Neuronal stem cell (in vitro differentiated cells): ENCODE results near the gene PDGFRA.

Source experiments
- DNase-seq: peaks from one replicate; pipeline ENCODE4 v3.0.0-alpha.2; 2013; ENCODE audit warnings: low spot score
- H2AFZ ChIP-seq: one replicate; pipeline ENCODE4 v1.6.1; 2013; ENCODE audit warnings: mild to moderate bottlenecking, low read length, inconsistent platforms
- H2AK5ac ChIP-seq: 2 replicates; pipeline ENCODE4 v1.6.1; 2013; ENCODE audit warnings: low read depth, mild to moderate bottlenecking, inconsistent platforms, low read length, moderate library complexity, mixed read lengths
- H2BK120ac ChIP-seq: 2 replicates; pipeline ENCODE4 v1.6.1; 2013; ENCODE audit warnings: low read depth, mild to moderate bottlenecking, inconsistent platforms, low read length, moderate library complexity, mixed read lengths
- H2BK12ac ChIP-seq: one replicate; pipeline ENCODE4 v1.6.1; 2013; ENCODE audit warnings: low read length, inconsistent platforms
- H2BK15ac ChIP-seq: 2 replicates; pipeline ENCODE4 v1.6.1; 2013; ENCODE audit warnings: mild to moderate bottlenecking, low read length, inconsistent platforms, mixed read lengths
- H2BK5ac ChIP-seq: one replicate; pipeline ENCODE4 v1.6.1; 2013; ENCODE audit warnings: inconsistent platforms, mild to moderate bottlenecking, low read length, moderate library complexity
- H3K14ac ChIP-seq: one replicate; pipeline ENCODE4 v1.6.1; 2013; ENCODE audit warnings: low read length, inconsistent platforms
- H3K18ac ChIP-seq: 2 replicates; pipeline ENCODE4 v1.6.1; 2013; ENCODE audit warnings: low read length, inconsistent platforms
- H3K23ac ChIP-seq: 2 replicates; pipeline ENCODE4 v1.6.1; 2013; ENCODE audit warnings: low read depth, mild to moderate bottlenecking, mixed read lengths, low read length, inconsistent platforms; ENCODE audit not compliant: poor library complexity
- H3K27ac ChIP-seq: replicated peaks from 3 replicates; pipeline ENCODE4 v1.5.1; 2013; ENCODE audit warnings: low read length, inconsistent platforms
- H3K27me3 ChIP-seq, 3 experiments: 2 replicates each; pipeline ENCODE4 v1.6.1; 2013; ENCODE audit warnings: low read length in 3 of 3, mild to moderate bottlenecking in 2 of 3, inconsistent platforms in 1 of 3, low read depth in 1 of 3, mixed read lengths in 1 of 3, moderate library complexity in 1 of 3; ENCODE audit not compliant: control insufficient read depth in 3 of 3, insufficient read depth in 3 of 3
- H3K36me3 ChIP-seq, 2 donors: replicated peaks in 1 of 2; 2 replicates each; pipeline ENCODE4 v1.6.1; 2013; ENCODE audit warnings: low read length in 2 of 2; ENCODE audit not compliant: control insufficient read depth in 2 of 2, insufficient read depth in 2 of 2
- H3K4ac ChIP-seq: 2 replicates; pipeline ENCODE4 v1.6.1; 2013; ENCODE audit warnings: inconsistent platforms, mild to moderate bottlenecking, low read length, moderate library complexity
- H3K4me1 ChIP-seq, 2 donors: 1 replicate in 1 of 2; 2 replicates in 1 of 2; pipeline ENCODE4 v1.6.1; 2013; ENCODE audit warnings: low read length in 2 of 2, low read depth in 1 of 2; ENCODE audit not compliant: control insufficient read depth in 2 of 2, insufficient read depth in 1 of 2
- H3K4me2 ChIP-seq: one replicate; pipeline ENCODE4 v1.6.1; 2013; ENCODE audit warnings: mild to moderate bottlenecking, low read length, inconsistent platforms; ENCODE audit not compliant: insufficient read depth, poor library complexity, severe bottlenecking
- H3K4me3 ChIP-seq, 2 donors: 2 replicates each; pipeline ENCODE4 v1.5.1; 2013; ENCODE audit warnings: low read length in 2 of 2, mild to moderate bottlenecking in 2 of 2, inconsistent platforms in 1 of 2, moderate library complexity in 1 of 2
- H3K79me1 ChIP-seq: one replicate; pipeline ENCODE4 v1.6.1; 2013; ENCODE audit warnings: low read depth, mild to moderate bottlenecking, inconsistent platforms, low read length, moderate library complexity
- H3K9ac ChIP-seq: one replicate; pipeline ENCODE4 v1.6.1; 2013; ENCODE audit warnings: mild to moderate bottlenecking, low read depth, low read length, inconsistent platforms; ENCODE audit not compliant: poor library complexity
- H3K9me3 ChIP-seq, 2 donors: replicated peaks in 1 of 2; 2 replicates each; pipeline versions ENCODE3 to v1.6.1; 2013; ENCODE audit warnings: low read length in 2 of 2, mild to moderate bottlenecking in 2 of 2, inconsistent platforms in 1 of 2, low read depth in 1 of 2, mixed read lengths in 1 of 2, moderate library complexity in 1 of 2; ENCODE audit not compliant: control insufficient read depth in 2 of 2, insufficient read depth in 1 of 2
- H4K8ac ChIP-seq: one replicate; pipeline ENCODE4 v1.6.1; 2013; ENCODE audit warnings: low read depth, mild to moderate bottlenecking, inconsistent platforms, low read length, moderate library complexity
- H4K91ac ChIP-seq: one replicate; pipeline ENCODE4 v1.6.1; 2013; ENCODE audit warnings: low read length, low read depth, mild to moderate bottlenecking, inconsistent platforms; ENCODE audit not compliant: poor library complexity
- WGBS, 2 donors: extraction: QIAGEN DNeasy Blood & Tissue Kit; methylation state at CpG; one replicate each; pipeline ENCODE4 v1.1.7; 2013; ENCODE audit warnings: missing lambda C conversion rate in 2 of 2, mixed read lengths in 1 of 2; ENCODE audit not compliant: insufficient read length in 2 of 2, insufficient replicate concordance in 1 of 2; ENCODE audit errors: extremely low coverage in 2 of 2; 5-methylcytosine and 5-hydroxymethylcytosine counted together

PDGFRA gene

DNA sequence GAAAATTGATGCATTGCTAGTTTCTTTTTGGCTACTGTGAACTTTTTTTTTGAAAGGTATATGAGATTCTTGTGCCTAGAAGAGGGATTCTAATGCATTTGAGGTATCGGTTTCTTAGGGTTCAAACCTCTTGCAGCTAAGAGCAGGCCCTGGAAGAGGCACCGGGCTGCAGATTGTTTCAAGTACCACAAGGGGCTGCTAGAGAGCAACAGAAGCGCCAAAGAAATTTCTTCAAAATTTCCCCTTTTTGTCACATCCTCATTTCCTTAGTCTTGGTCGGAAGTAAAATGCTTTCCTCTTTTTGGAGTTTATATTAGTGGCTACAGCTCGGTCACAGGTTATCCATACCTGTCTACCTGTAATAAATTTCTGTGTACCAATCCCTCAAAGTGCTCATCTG lies 89.8 kb downstream of the PDGFRA start:
- no peak overlapping the region for H3K14ac ChIP-seq
- no peak overlapping the region for H4K8ac ChIP-seq
- H4K91ac ChIP-seq, result no peak overlapping the region
- no peak overlapping the region for H3K9ac ChIP-seq
- DNase-seq, result peak; percentile 31
- WGBS, 2 donors, result no CpG with 5 or more reads among the region's 5 CpGs
- no peak overlapping the region for H3K23ac ChIP-seq
- no peak overlapping the region for H2AFZ ChIP-seq
- no peak overlapping the region for H3K4me3 ChIP-seq
- H3K4me1 ChIP-seq, result peaks cover 0 to under 1% of the 10 kb centered on the region in 2 donors
- no peak overlapping the region for H3K4ac ChIP-seq
- no peaks in the 10 kb centered on the region for H3K79me1 ChIP-seq
- H3K18ac ChIP-seq, result no peak overlapping the region
- no peak overlapping the region for H2BK5ac ChIP-seq
- no peak overlapping the region for H2BK12ac ChIP-seq
- H3K36me3 ChIP-seq, result no peaks in the 10 kb centered on the region
- H2BK120ac ChIP-seq, result no peak overlapping the region
- no peaks in the 10 kb centered on the region for H3K27me3 ChIP-seq
- no peak overlapping the region for H2AK5ac ChIP-seq
- no peak overlapping the region for H2BK15ac ChIP-seq
- no peak overlapping the region for H3K27ac ChIP-seq
- no peak overlapping the region for H3K4me2 ChIP-seq
- no peaks in the 10 kb centered on the region for H3K9me3 ChIP-seq

DNA sequence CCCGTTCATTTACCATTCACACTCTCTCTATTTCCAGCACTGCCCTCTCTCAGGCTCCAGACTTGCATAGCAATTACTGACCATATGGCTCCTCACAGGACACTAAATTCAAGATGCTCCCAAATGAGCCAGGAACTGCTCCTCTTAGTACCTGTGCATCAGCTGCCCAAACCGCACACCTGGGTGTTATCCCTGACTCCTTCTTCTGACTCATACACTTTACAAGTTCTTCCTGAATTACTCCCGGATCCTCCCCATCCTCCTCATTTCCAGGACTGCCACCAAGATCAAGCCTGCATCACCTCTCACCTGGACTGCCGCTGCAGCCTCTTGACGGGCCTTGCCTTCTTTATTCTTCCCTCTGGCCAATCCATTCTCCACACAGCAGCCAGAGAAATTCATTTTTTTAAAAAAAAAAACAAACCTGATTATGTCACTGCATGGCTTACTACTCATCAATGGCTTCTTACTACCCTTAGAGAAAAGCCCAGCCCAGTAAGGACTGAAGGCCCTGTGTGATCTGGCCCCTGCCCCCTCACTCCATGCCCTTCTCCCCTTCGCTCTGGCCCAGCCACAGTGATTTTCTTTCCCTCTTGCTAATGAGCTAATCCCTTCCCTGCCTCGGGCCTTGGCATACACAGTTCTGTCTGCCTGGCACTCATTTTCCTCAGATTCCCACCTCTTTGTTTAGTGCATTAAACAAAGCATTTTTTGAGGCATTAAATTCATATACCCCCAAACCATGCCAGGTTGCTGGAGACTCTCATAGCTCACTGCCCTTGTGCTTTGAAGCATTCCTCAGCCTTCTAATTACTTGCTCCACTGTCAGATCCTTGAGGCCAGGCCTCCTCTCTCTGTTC lies 92.0 kb downstream of the PDGFRA start:
- Histone ChIP-seq H2BK120ac (no peak overlapping the region), H3K14ac (no peak overlapping the region), H4K8ac (no peak overlapping the region), H3K27me3 (no peaks in the 10 kb centered on the region), H3K9me3 (no peaks in the 10 kb centered on the region), H3K79me1 (no peaks in the 10 kb centered on the region), H3K4me2 (no peak overlapping the region), H3K23ac (no peak overlapping the region), H3K9ac (no peak overlapping the region), H3K4ac (no peak overlapping the region), H2BK5ac (no peak overlapping the region), H2AFZ (no peak overlapping the region), H3K36me3 (no peaks in the 10 kb centered on the region), H4K91ac (no peak overlapping the region), H2BK12ac (no peak overlapping the region), H3K27ac (no peak overlapping the region), H3K4me1 (peaks cover 0 to 2% of the 10 kb centered on the region in 2 donors), H2BK15ac (no peak overlapping the region), H2AK5ac (no peak overlapping the region), H3K18ac (no peak overlapping the region), H3K4me3 (no peak overlapping the region)
- no peak for DNase-seq
- no CpG with 5 or more reads among the region's 7 CpGs for WGBS, 2 donors

- WGBS, 2 donors, result no CpG with 5 or more reads among the region's 10 CpGs
- DNase-seq, result peak; percentile 68
- Histone ChIP-seq H4K8ac (no peak overlapping the region), H3K9me3 (peaks cover 0 to 2% of the 10 kb centered on the region in 2 donors), H3K27ac (no peak overlapping the region), H3K27me3 (no peaks in the 10 kb centered on the region), H3K18ac (no peak overlapping the region), H3K79me1 (no peaks in the 10 kb centered on the region), H4K91ac (no peak overlapping the region), H3K4ac (no peak overlapping the region), H2BK120ac (no peak overlapping the region), H3K14ac (no peak overlapping the region), H3K36me3 (no peaks in the 10 kb centered on the region), H2BK12ac (no peak overlapping the region), H3K9ac (no peak overlapping the region), H3K4me2 (no peak overlapping the region), H2BK15ac (no peak overlapping the region), H3K23ac (no peak overlapping the region), H3K4me3 (no peak overlapping the region), H2AFZ (no peak overlapping the region), H3K4me1 (peaks cover 0 to 2% of the 10 kb centered on the region in 2 donors), H2BK5ac (no peak overlapping the region), H2AK5ac (no peak overlapping the region)
Measured at GRCh38 chr4:54322818-54323417, 93.8 kb downstream of the PDGFRA start.

GRCh38 chr4:54330896-54331295 lies 101.8 kb downstream of the PDGFRA start:
- DNase-seq, result no peak
- no peaks in the 10 kb centered on the region for H3K36me3 ChIP-seq
- no CpG with 5 or more reads among the region's 3 CpGs for WGBS, 2 donors
- H3K23ac ChIP-seq, result no peak overlapping the region
- H3K27me3 ChIP-seq, result no peaks in the 10 kb centered on the region
- H2BK12ac ChIP-seq, result no peak overlapping the region
- H3K4ac ChIP-seq, result no peak overlapping the region
- H3K14ac ChIP-seq, result no peak overlapping the region
- H3K4me1 ChIP-seq, result peaks cover 5 to 16% of the 10 kb centered on the region in 2 donors
- H2BK5ac ChIP-seq, result no peak overlapping the region
- no peak overlapping the region for H2BK120ac ChIP-seq
- H3K27ac ChIP-seq, result no peak overlapping the region
- no peak overlapping the region for H4K91ac ChIP-seq
- H3K4me2 ChIP-seq, result no peak overlapping the region
- H3K79me1 ChIP-seq, result no peaks in the 10 kb centered on the region
- no peak overlapping the region for H3K18ac ChIP-seq
- H3K9me3 ChIP-seq, result peaks cover 0 to 2% of the 10 kb centered on the region in 2 donors
- no peak overlapping the region for H2AFZ ChIP-seq
- no peak overlapping the region for H2AK5ac ChIP-seq
- H2BK15ac ChIP-seq, result no peak overlapping the region
- H3K4me3 ChIP-seq, result no peak overlapping the region
- H3K9ac ChIP-seq, result no peak overlapping the region
- H4K8ac ChIP-seq, result no peak overlapping the region
